Muscle of arm (tissue), 12 donors: ENCODE data around the gene HELZ2. TPM values are rescaled to one million over a fixed set of nuclear protein-coding genes. Genes with fewer than 3 reads are reported as not detected.

Experiments
- DNase-seq: peaks from one replicate; pipeline ENCODE4 v3.0.0-alpha.2; 2013
- polyA plus RNA-seq, 12 donors: library from polyadenylated mRNA; unstranded; fragments of 120-200 nt; gene quantifications; one replicate each; pipeline ENCODE4 v1.2.1, GENCODE V29; 2013; ENCODE audit not compliant: insufficient read length in 12 of 12

HELZ2 gene
- polyA plus RNA-seq, 12 donors = 4.3 to 18.8 (median 6.4) TPM; not detected in 1

DNA sequence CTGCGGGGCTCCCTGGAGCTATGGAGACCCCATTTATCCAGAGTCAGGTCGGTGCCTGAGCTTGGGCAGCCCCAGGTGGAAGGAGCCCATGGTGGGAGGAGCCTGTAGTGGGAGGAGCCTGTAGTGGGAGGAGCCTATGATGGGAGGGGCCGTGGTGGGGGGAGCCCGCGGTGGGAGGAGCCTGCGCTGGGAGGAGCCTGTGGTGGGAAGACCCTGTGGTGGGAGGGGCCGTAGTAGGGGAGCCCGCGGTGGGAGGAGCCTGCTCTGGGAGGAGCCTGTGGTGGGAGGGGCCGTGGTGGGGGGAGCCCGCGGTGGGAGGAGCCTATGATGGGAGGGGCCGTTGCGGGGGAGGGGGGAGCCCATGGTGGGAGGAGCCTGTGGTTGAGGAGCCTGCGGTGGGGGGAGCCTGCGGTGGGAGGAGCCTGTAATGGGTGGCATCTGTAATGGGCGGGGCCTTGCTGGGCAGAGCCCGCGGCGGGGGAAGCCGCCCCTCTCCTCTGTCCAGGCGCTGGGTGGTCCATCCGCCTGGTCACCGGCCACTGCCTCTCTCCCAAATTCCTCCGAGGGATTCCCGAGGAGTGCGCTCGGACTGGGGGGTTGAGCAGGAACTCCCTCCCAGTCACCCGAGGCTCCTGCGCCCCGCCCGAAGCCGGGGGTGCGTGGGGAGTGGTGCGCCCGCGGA, 20.6 kb downstream of the HELZ2 start:
- peak; percentile 45 for DNase-seq

DNA sequence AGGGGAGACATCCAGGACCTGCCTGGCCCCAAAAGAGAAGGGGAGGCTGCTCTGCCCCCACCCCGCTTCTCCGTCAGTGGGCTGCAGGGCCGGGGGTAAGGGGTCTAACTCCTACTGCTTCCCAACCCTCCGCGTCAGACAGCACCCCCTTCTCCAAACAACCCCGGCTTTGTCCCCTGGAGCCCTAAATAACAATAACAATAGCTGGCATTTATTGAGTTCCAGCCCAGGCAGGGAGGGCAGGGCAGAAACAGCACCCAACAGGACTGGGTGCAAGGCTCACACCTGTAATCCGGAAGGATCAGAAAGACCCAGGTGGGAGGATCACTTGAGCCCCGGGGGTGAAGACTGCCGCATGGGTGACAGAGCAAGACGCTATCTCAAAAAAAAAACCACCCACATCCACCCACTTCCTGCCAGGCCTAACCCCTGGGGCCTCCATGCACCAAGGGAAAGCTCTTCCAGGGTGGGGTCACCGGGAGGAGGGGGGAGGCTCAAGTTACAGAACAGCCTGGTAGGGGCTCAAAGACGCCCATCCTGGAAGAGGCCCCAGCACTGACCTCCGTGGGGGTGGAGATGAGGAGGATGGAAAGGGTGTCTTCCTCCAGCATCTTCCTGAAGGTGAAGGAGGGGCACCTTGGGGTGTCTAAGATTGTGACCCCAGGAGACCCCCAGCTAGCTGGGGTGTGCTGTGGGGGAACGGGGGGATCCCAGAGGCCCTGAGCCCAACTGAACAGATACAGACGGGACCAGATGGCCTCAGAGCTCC, 21.4 kb downstream of the HELZ2 start:
- no peak for DNase-seq

DNA sequence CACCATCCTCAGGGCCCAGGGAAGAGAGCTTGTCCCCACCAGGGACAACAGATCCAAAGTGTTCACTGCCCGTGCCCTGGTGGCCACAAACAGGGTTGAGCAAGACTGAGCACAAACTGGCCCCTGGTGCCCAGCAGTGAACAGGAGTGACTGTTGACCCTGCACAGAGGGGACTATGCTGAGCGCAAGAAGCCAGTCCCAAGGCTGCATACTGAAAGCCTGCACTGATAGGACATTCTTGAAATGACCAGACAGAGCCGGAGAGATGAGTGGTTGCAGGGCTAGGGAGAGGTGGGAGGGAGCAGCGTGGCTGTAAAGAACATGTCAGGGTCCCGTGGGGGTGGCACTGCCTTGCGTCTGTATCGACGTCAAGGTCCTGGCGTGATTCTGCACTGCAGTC, 23.0 kb downstream of the HELZ2 start:
- no peak for DNase-seq

- no peak for DNase-seq
Measured at GRCh38 chr20:63549679-63550282, 24.3 kb downstream of the HELZ2 start.

DNA sequence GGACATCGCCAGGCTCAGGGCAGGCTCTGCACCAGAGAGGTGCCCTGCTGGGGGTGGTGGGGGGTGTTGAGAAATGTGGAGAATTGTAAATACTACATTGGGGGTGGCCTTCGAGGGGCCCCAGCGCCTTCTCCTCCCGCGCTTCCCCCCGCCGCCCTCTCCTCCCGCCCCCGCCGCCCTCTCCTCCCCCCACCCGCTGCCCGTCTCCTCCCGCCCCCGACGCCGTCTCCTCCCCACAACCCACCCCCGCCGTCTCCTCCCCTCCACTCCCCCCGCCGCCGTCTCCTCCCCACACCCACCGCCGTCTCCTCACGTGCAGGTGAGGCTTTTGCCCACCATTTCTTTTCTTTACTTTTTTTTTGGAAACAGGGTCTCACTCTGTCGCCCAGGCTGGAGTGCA, 25.0 kb downstream of the HELZ2 start:
- DNase-seq = no peak

GRCh38 chr20:63548542-63548941, 25.5 kb downstream of the HELZ2 start:
- no peak for DNase-seq

- DNase-seq = no peak
Measured at GRCh38 chr20:63547725-63548480, 26.1 kb downstream of the HELZ2 start, which contains the start of gene SRMS. Gene SRMS, minus strand, starts transcription at chr20:63547749. Its CDS starts 286 bp downstream, at chr20:63547463.

DNA sequence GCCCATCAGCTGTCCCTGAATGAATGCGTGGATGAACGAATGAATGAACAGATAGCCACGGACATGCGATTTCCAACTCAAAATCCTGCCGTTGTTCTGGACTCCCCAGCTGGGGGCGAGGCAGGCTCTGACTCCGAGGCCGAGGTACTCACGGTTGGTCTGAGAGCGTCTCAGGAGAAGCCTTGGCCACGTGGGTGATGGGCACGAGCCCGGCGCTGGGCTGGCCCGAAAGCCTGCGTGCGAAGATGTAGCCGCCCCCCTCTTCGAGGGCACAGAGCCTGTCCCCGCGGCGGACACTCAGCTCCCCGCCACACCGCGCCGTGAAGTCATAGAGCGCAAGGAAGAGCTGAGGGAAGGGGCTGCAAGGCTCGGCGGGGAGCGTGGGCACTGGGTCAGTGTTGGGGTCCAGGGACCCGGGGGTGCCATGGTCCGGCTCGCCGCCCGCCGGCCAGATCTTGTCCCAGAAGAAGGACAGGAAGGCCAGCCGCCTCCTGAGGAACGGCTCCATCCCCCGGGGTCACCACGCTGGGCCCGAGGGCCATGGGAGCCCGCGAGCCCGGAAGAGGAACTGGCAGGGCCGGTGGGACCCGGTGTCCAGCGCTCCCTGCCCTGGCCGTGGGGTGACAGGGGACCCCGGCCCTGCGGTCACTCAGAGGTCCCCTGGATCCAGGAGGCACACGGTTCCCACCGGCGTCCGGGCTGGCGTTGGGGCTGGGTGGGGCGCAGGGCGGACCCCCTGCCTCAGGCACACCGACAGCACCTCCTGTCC, 26.9 kb downstream of the HELZ2 start:
- DNase-seq = no peak

- DNase-seq = no peak
Measured at GRCh38 chr20:63546256-63546955, 27.6 kb downstream of the HELZ2 start.

DNA sequence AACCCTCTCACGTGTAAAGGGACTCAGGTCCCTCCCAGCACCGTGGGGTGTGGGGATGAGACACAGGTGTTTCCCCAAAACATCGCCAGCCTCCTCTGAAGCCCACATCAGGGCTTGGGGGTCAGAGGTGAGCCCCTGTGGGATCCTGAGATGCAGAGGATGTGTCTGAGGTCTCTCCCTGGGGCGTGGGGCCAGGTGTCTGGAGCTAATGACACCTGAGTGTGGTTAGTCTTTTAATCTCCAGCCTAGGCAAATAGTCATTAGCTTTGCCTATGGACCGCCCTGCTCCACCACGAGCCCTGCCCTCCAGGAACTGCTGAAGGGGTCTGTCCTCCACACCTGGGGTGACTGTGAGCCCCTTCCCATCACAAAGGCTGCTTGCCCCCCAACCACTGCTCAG, 28.2 kb downstream of the HELZ2 start:
- DNase-seq = no peak

DNA sequence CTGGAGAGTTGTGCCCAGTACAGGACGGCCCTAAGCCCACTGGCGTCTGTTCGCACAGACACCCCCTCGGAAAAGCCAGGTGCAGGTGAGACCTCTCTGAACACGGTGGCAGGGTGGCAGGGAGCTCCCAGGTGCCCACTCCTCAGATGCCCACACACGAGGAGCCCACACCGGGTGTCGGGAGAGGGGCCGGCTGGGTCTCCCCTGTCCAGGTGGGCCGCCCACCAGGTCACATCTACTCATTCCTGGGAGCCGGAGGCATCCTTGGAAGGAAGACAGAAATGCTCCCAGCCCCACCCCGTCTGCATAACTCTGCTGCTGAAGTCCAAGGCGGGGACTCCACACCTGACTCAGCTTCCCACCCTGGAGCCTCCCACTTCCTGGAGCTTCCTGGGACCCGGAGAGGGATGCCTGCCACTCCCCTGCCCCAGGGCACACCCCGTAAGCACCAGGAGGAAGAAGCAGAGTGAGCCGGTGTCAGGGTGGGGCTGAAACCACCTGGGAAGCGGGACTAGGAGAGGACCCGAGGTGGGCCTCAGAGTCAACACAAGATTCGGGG, 29.0 kb downstream of the HELZ2 start:
- no peak for DNase-seq

- no peak for DNase-seq
Measured at GRCh38 chr20:63544241-63544957, 29.6 kb downstream of the HELZ2 start.

DNA sequence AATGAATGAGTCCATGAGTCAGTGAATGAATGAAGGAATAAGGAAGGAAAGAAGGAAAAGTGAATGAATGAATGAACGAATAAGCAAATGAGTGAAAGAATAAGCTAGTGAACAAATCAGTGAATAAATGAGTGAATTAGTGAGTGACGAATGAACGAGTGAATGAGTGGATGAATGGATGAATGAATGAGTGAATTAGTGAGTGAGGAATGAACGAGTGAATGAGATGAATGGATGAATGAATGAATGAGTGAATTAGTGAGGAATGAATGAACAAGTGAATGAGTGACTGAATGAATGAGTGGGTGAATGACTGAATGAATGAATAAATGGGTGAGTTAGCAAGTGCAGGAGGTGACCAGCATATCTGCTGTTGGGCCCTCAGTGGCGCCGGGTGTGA, 30.3 kb downstream of the HELZ2 start:
- DNase-seq = no peak

- DNase-seq = no peak
Measured at GRCh38 chr20:63543131-63543530, 30.9 kb downstream of the HELZ2 start.

DNA sequence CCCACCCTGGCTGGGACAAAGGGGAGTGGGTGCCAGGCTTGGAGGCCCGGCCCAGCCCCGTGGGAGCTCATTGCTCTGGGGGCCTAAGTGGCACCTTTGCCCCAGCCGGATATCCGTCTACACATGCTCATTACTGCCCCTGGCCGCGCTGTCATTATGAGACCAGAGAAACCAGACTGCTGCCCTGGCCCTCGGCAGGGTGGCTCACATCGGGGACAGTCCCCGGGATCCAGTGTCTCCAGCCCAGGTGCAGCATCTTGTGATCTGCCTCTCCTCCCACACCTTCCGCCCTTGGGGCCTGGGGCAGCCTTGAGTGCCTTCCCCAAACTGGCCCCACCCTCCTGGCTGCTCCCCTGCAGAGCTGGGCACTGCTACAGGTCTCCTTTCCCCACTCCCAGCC, 31.3 kb downstream of the HELZ2 start:
- no peak for DNase-seq

GRCh38 chr20:63542031-63542559, 31.9 kb downstream of the HELZ2 start:
- DNase-seq = no peak

DNA sequence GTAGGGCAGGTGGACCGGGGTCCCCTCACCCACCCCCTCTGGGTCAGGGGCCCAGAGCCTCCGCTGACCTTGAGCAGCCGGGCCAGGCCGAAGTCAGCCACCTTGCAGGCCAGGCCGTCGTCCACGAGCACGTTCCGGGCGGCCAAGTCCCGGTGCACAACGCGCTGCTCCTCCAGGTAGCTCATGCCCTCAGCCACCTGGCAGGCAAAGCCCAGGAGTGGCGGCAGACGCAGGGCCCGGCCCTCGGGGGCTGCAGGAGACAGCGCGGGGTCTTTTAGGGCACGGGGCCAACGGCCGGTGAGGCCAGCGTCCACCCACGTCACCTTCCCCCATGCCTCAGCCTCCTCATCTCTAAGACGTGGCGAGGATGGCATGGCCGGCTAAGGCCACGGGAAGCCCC, 32.7 kb downstream of the HELZ2 start:
- no peak for DNase-seq

GRCh38 chr20:63540417-63541186, 33.4 kb downstream of the HELZ2 start:
- DNase-seq = no peak
